OCI-LY1 (cell line): Measurements from ENCODE around the gene TSPAN3.

Experiments
- H2AFZ ChIP-seq: fragments of 200-600 bp; sonication (generic), shearing (Covaris generic); 2 replicates; pipeline ENCODE4 v1.6.0; 2014; ENCODE audit warnings: antibody characterized with exemption, mild to moderate bottlenecking, low read length
- H3F3A ChIP-seq: fragments of 200-600 bp; sonication (generic), shearing (Covaris generic); 2 replicates; pipeline ENCODE4 v1.6.0; 2014; ENCODE audit warnings: mild to moderate bottlenecking, antibody characterized with exemption, low read length, moderate library complexity; ENCODE audit not compliant: insufficient read depth
- H3K27ac ChIP-seq: fragments of 200-600 bp; sonication (generic); 2 replicates; pipeline ENCODE4 v1.5.1; 2014; ENCODE audit warnings: low read length, mixed run types, mild to moderate bottlenecking, low read depth; ENCODE audit not compliant: poor library complexity, severe bottlenecking
- H3K27me3 ChIP-seq: fragments of 200-600 bp; sonication (generic); 2 replicates; pipeline ENCODE4 v1.6.0; 2014; ENCODE audit warnings: antibody characterized with exemption, mild to moderate bottlenecking, low read length, moderate library complexity; ENCODE audit not compliant: insufficient read depth
- H3K36me3 ChIP-seq: fragments of 200-600 bp; sonication (generic); 2 replicates; pipeline ENCODE4 v1.6.1; 2014; ENCODE audit warnings: mild to moderate bottlenecking, antibody characterized with exemption, low read length, moderate library complexity, mixed read lengths; ENCODE audit not compliant: insufficient read depth
- H3K4me1 ChIP-seq: fragments of 200-600 bp; sonication (generic); 2 replicates; pipeline ENCODE4 v1.5.1; 2014; ENCODE audit warnings: mild to moderate bottlenecking, low read length, moderate library complexity; ENCODE audit not compliant: insufficient read depth, severe bottlenecking
- H3K4me2 ChIP-seq: fragments of 200-600 bp; sonication (generic), shearing (Covaris generic); 2 replicates; pipeline ENCODE4 v1.6.1; 2014; ENCODE audit warnings: low read length
- H3K4me3 ChIP-seq: fragments of 200-600 bp; sonication (generic); 2 replicates; pipeline ENCODE4 v1.5.1; 2014; ENCODE audit warnings: low read length, low read depth, mild to moderate bottlenecking, mixed read lengths; ENCODE audit not compliant: poor library complexity, severe bottlenecking
- H3K79me2 ChIP-seq: fragments of 200-600 bp; shearing (Covaris generic); 2 replicates; pipeline ENCODE4 v1.6.1; 2016; ENCODE audit warnings: mixed run types, low read length, mixed read lengths; ENCODE audit not compliant: insufficient read depth
- H3K9ac ChIP-seq: fragments of 200-600 bp; sonication (generic), shearing (Covaris generic); 2 replicates; pipeline ENCODE4 v1.6.1; 2014; ENCODE audit warnings: mild to moderate bottlenecking, low read length, mixed read lengths
- H3K9me2 ChIP-seq: fragments of 200-600 bp; sonication (generic), shearing (Covaris generic); 2 replicates; pipeline ENCODE4 v1.6.1; 2014; ENCODE audit warnings: low read depth, mild to moderate bottlenecking, low read length, mixed read lengths
- H3K9me3 ChIP-seq: fragments of 200-600 bp; shearing (Covaris generic); 2 replicates; pipeline ENCODE4 v1.6.1; 2014; ENCODE audit warnings: low read length, mixed read lengths
- H4K20me1 ChIP-seq: fragments of 200-600 bp; sonication (generic), shearing (Covaris generic); 2 replicates; pipeline ENCODE4 v1.6.0; 2016; ENCODE audit warnings: mild to moderate bottlenecking, low read length; ENCODE audit not compliant: insufficient read depth
- EZH2 ChIP-seq: fragments of 200-600 bp; sonication (generic), shearing (Covaris generic); IDR thresholded peaks from 2 replicates; pipeline ENCODE4 v1.8.0; 2017; ENCODE audit warnings: borderline replicate concordance, mixed run types, mild to moderate bottlenecking, antibody characterized with exemption, low read length, moderate library complexity, mixed read lengths
- TF ChIP-seq, protein P1 (sequence below): fragments of 200-600 bp; sonication (generic), shearing (Covaris generic); IDR thresholded peaks from 2 replicates; pipeline ENCODE4 v1.5.1; 2017; ENCODE audit warnings: mild to moderate bottlenecking, antibody characterized with exemption, low read length, moderate library complexity, mixed read lengths

TSPAN3 gene

DNA sequence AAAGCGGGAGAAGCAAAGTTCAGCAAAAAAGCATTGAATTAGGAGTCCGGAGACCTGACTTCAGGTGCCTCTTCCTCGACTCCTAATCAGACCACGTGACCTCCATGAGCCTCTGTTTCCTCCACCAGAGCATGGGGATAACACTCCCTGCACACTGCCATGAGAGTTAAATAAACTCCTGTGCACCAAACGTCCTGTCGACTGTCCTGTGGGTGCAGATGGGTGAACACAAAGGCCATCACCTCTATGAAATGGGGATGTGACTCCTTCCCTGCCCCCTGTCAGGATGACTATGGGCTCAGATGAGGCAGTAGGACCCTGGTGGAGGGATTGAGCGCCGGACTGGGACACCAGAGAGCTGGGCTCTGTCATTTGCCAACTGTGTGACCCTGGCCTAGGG is 13.5 kb upstream of the TSPAN3 start:
- no peaks in the 10 kb centered on the region for H3K27me3 ChIP-seq
- no peak for TF ChIP-seq EZH2
- TF ChIP-seq, protein P1, sequence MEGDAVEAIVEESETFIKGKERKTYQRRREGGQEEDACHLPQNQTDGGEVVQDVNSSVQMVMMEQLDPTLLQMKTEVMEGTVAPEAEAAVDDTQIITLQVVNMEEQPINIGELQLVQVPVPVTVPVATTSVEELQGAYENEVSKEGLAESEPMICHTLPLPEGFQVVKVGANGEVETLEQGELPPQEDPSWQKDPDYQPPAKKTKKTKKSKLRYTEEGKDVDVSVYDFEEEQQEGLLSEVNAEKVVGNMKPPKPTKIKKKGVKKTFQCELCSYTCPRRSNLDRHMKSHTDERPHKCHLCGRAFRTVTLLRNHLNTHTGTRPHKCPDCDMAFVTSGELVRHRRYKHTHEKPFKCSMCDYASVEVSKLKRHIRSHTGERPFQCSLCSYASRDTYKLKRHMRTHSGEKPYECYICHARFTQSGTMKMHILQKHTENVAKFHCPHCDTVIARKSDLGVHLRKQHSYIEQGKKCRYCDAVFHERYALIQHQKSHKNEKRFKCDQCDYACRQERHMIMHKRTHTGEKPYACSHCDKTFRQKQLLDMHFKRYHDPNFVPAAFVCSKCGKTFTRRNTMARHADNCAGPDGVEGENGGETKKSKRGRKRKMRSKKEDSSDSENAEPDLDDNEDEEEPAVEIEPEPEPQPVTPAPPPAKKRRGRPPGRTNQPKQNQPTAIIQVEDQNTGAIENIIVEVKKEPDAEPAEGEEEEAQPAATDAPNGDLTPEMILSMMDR = no peak
- H3K27ac ChIP-seq = peak overlapping the region; percentile 61
- H4K20me1 ChIP-seq = no peaks in the 10 kb centered on the region
- H3F3A ChIP-seq = no peaks in the 10 kb centered on the region
- H3K36me3 ChIP-seq = no peaks in the 10 kb centered on the region
- H3K9me3 ChIP-seq = no peaks in the 10 kb centered on the region
- peaks cover 29% of the 10 kb centered on the region for H3K4me1 ChIP-seq
- peak overlapping the region; percentile 58 for H3K4me3 ChIP-seq
- peak overlapping the region; percentile 73 for H3K4me2 ChIP-seq
- H2AFZ ChIP-seq = peak overlapping the region; percentile 60; the same call in 1 of the 2 replicates
- no peaks in the 10 kb centered on the region for H3K9me2 ChIP-seq
- H3K9ac ChIP-seq = peak overlapping the region; percentile 50; the same call in 1 of the 2 replicates
- no peaks in the 10 kb centered on the region for H3K79me2 ChIP-seq

DNA sequence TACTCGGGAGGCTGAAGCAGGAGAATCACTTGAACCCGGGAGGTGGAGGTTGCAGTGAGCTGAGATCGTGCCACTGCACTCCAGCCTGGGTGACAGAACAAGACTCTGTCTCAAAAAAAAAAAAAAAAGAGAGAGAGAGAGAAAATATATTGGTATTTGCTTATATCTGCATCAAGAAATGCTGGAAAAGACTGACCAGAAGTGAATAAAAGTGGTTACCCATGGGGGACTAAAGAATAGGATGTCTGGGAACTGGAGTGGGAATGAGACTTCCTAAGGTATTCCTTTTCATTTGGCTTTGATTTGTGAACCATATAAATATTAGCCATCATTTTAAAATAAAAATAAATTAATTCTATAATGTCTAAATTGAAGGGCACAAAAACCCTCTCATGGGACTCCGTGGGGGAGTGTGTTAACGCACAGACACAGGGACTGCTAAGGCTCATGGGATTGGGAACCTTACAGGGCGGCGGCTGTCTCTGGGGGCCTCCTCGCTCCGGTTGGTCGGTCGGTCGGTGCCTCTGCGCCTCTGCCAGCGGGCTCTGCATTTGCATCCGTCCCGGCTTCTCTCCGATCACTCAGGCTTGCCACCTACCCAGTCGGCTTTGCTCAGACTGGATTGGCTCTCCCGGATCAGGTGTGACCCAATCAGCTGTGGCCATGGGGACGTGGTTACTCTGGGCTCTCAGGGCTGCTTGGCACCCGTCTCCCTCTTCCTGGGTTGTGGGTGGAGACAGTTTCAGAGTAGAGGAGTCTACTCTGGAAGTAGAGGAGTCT is 12.7 kb upstream of the TSPAN3 start:
- peak overlapping the region; percentile 50; the same call in 1 of the 2 replicates for H3K9ac ChIP-seq
- peak overlapping the region; percentile 60; the same call in 1 of the 2 replicates for H2AFZ ChIP-seq
- peak overlapping the region; percentile 61 for H3K27ac ChIP-seq
- no peaks in the 10 kb centered on the region for H3K36me3 ChIP-seq
- H3K4me1 ChIP-seq = peaks cover 29% of the 10 kb centered on the region
- no peaks in the 10 kb centered on the region for H3K9me3 ChIP-seq
- peak overlapping the region; percentile 73 for H3K4me2 ChIP-seq
- no peaks in the 10 kb centered on the region for H4K20me1 ChIP-seq
- H3K4me3 ChIP-seq = peak overlapping the region; percentile 58
- no peaks in the 10 kb centered on the region for H3F3A ChIP-seq
- no peaks in the 10 kb centered on the region for H3K27me3 ChIP-seq
- no peaks in the 10 kb centered on the region for H3K9me2 ChIP-seq
- no peak for TF ChIP-seq EZH2
- TF ChIP-seq, protein P1 = no peak
- H3K79me2 ChIP-seq = no peaks in the 10 kb centered on the region

DNA sequence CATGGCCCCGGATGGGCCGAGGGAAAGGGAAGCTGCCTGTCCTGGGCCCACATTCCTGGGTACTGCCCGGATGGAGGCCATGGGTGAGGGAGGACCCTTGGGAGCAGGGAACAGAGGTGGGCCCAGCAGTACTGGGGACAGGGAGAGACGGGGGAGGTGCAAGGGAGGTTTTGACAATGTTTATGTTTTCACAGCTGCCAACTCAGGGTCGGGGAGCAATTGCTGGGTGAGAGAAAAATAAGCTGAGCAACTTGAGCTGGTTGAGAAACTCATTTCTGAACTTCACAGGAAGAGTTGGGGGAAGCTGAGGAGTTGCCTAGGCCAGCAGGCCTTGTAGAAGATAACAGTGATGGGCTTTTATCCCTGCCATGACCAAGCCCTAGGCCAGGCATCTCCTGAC is 11.1 kb upstream of the TSPAN3 start:
- Histone ChIP-seq H3K9me3 (no peaks in the 10 kb centered on the region), H3F3A (no peaks in the 10 kb centered on the region), H3K9me2 (no peaks in the 10 kb centered on the region), H2AFZ (no peak overlapping the region), H4K20me1 (no peaks in the 10 kb centered on the region), H3K27ac (peak overlapping the region; percentile 20), H3K4me1 (peaks cover 29% of the 10 kb centered on the region), H3K36me3 (no peaks in the 10 kb centered on the region), H3K9ac (no peak overlapping the region), H3K4me2 (no peak overlapping the region), H3K4me3 (no peak overlapping the region), H3K79me2 (no peaks in the 10 kb centered on the region), H3K27me3 (no peaks in the 10 kb centered on the region)
- TF ChIP-seq, protein P1 = no peak
- no peak for TF ChIP-seq EZH2
